KMS-11 (cell line): ENCODE results near the gene ANKLE1.

ENCODE experiments used
- H2AFZ ChIP-seq: fragments of 200-600 bp; sonication (generic); 2 replicates; pipeline ENCODE4 v1.6.1; 2016; ENCODE audit warnings: antibody characterized with exemption, mixed run types, low read depth
- H3K27ac ChIP-seq: fragments of 200-600 bp; sonication (generic); 2 replicates; pipeline ENCODE4 v1.6.1; 2016; ENCODE audit warnings: mild to moderate bottlenecking, mixed run types
- H3K27me3 ChIP-seq: fragments of 200-600 bp; sonication (generic); 2 replicates; pipeline ENCODE4 v1.6.1; 2017; ENCODE audit warnings: mild to moderate bottlenecking, low read depth, mixed run types, moderate library complexity; ENCODE audit not compliant: insufficient read depth
- H3K36me3 ChIP-seq: fragments of 200-600 bp; sonication (generic); 2 replicates; pipeline ENCODE4 v1.6.1; 2017; ENCODE audit warnings: mild to moderate bottlenecking, mixed run types; ENCODE audit not compliant: insufficient read depth
- H3K4me1 ChIP-seq: fragments of 200-600 bp; sonication (generic); 2 replicates; pipeline ENCODE4 v1.6.1; 2016; ENCODE audit warnings: mild to moderate bottlenecking, low read depth, mixed run types; ENCODE audit not compliant: poor library complexity, severe bottlenecking
- H3K4me2 ChIP-seq: fragments of 200-600 bp; sonication (generic); 2 replicates; pipeline ENCODE4 v1.7.0; 2016; ENCODE audit warnings: mild to moderate bottlenecking, mixed run types
- H3K4me3 ChIP-seq: fragments of 200-600 bp; sonication (generic); IDR thresholded peaks from 2 replicates; pipeline ENCODE4 v1.6.1; 2017; ENCODE audit warnings: low read depth, low read length, mixed read lengths; ENCODE audit not compliant: insufficient read depth
- H3K79me2 ChIP-seq: fragments of 200-600 bp; sonication (generic); 2 replicates; pipeline ENCODE4 v1.6.1; 2016; ENCODE audit warnings: low read depth, mixed run types; ENCODE audit not compliant: insufficient read depth
- H3K9ac ChIP-seq: fragments of 200-600 bp; sonication (generic); 2 replicates; pipeline ENCODE4 v1.6.1; 2016; ENCODE audit warnings: mild to moderate bottlenecking, mixed run types
- H4K20me1 ChIP-seq: fragments of 200-600 bp; sonication (generic); 2 replicates; pipeline ENCODE4 v1.6.1; 2016; ENCODE audit warnings: mild to moderate bottlenecking, mixed run types; ENCODE audit not compliant: insufficient read depth
- CTCF ChIP-seq: fragments of 200-600 bp; sonication (generic); conservative IDR thresholded peaks from 2 replicates; pipeline ENCODE4 v1.6.1; 2017; ENCODE audit warnings: low read depth, mild to moderate bottlenecking, antibody characterized with exemption, low read length, moderate library complexity, mixed read lengths

ANKLE1 gene

GRCh38 chr19:17319473-17320238 is 38.0 kb downstream of the ANKLE1 start:
- H3K4me3 ChIP-seq, result no peak overlapping the region
- TF ChIP-seq CTCF, result no peak
- no peaks in the 10 kb centered on the region for H3K36me3 ChIP-seq

GRCh38 chr19:17320435-17320834 is 38.7 kb downstream of the ANKLE1 start:
- Histone ChIP-seq H3K9ac (no peak overlapping the region), H4K20me1 (no peaks in the 10 kb centered on the region), H3K4me1 (no peaks in the 10 kb centered on the region), H2AFZ (no peak overlapping the region), H3K27ac (no peak overlapping the region), H3K79me2 (no peaks in the 10 kb centered on the region), H3K4me2 (no peak overlapping the region), H3K27me3 (no peaks in the 10 kb centered on the region), H3K36me3 (no peaks in the 10 kb centered on the region), H3K4me3 (no peak overlapping the region)
- TF ChIP-seq CTCF, result no peak

More at GRCh38 chr19:17319473-17320238, 38.0 kb downstream of the ANKLE1 start:
- H3K27ac ChIP-seq, result no peak overlapping the region
- H2AFZ ChIP-seq, result no peak overlapping the region
- no peaks in the 10 kb centered on the region for H3K27me3 ChIP-seq
- no peaks in the 10 kb centered on the region for H3K4me1 ChIP-seq
- H3K9ac ChIP-seq, result no peak overlapping the region
- H3K79me2 ChIP-seq, result no peaks in the 10 kb centered on the region
- no peaks in the 10 kb centered on the region for H4K20me1 ChIP-seq
- no peak overlapping the region for H3K4me2 ChIP-seq

GRCh38 chr19:17321655-17322489 is 40.2 kb downstream of the ANKLE1 start:
- no peaks in the 10 kb centered on the region for H3K79me2 ChIP-seq
- H3K4me2 ChIP-seq, result no peak overlapping the region
- no peaks in the 10 kb centered on the region for H4K20me1 ChIP-seq

GRCh38 chr19:17322854-17323253 is 41.2 kb downstream of the ANKLE1 start:
- Histone ChIP-seq H3K4me1 (no peaks in the 10 kb centered on the region), H3K79me2 (no peaks in the 10 kb centered on the region), H2AFZ (no peak overlapping the region), H3K9ac (no peak overlapping the region), H3K4me2 (no peak overlapping the region), H3K27me3 (no peaks in the 10 kb centered on the region), H3K36me3 (no peaks in the 10 kb centered on the region), H3K4me3 (no peak overlapping the region), H4K20me1 (no peaks in the 10 kb centered on the region), H3K27ac (no peak overlapping the region)
- no peak for TF ChIP-seq CTCF

More at GRCh38 chr19:17321655-17322489, 40.2 kb downstream of the ANKLE1 start:
- TF ChIP-seq CTCF, result no peak
- H3K27ac ChIP-seq, result no peak overlapping the region
- H3K4me1 ChIP-seq, result no peaks in the 10 kb centered on the region
- H3K9ac ChIP-seq, result no peak overlapping the region
- H3K36me3 ChIP-seq, result no peaks in the 10 kb centered on the region
- no peak overlapping the region for H2AFZ ChIP-seq
- H3K4me3 ChIP-seq, result no peak overlapping the region
- H3K27me3 ChIP-seq, result no peaks in the 10 kb centered on the region
